GM12874 (cell line): ENCODE data around the gene TMEM243.

Experiments used
- TF ChIP-seq, protein P1 (sequence below): IDR thresholded peaks from 2 replicates; pipeline ENCODE4 v1.5.1; 2011; ENCODE audit warnings: low read depth, mild to moderate bottlenecking, control low read depth, low read length, moderate library complexity; ENCODE audit not compliant: insufficient read depth

Gene TMEM243

DNA sequence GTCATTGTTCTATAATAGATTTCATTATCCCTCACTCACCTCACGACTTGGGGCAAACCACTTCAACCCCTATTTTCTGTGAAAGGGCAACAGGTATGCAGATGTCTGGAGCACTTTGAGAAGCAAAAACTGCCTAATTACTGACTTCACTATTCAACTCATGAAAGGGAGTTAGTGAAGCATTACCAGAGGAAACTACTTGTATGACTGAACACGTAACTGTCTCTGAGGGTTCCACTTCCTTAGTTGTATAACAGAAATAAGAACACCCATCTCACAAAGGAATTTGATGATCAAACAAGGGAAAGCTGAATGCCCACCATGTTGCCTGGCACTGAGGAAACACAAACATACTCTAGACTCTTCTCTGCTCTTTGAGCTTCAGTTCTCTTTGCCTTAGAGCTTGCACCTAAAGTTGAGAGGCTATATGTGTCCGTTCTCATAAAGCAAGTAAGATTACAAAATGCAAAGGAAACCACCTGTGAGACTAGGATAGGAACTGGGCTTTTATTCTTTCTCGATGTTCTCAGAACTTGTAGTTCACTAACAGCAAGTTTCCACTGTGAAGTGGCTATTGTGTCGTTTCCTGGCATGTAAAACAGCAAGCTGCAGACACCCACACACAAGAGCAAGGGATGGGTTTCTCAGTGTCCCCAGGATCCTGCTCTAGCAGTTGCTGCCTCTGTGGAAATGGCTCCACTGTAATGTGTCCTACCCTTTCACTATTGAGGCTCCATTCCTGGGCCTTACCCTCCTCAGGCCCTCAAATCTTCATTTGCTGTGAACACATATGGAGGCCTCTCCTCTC, 2.6 kb downstream of the TMEM243 start:
- TF ChIP-seq, protein P1, sequence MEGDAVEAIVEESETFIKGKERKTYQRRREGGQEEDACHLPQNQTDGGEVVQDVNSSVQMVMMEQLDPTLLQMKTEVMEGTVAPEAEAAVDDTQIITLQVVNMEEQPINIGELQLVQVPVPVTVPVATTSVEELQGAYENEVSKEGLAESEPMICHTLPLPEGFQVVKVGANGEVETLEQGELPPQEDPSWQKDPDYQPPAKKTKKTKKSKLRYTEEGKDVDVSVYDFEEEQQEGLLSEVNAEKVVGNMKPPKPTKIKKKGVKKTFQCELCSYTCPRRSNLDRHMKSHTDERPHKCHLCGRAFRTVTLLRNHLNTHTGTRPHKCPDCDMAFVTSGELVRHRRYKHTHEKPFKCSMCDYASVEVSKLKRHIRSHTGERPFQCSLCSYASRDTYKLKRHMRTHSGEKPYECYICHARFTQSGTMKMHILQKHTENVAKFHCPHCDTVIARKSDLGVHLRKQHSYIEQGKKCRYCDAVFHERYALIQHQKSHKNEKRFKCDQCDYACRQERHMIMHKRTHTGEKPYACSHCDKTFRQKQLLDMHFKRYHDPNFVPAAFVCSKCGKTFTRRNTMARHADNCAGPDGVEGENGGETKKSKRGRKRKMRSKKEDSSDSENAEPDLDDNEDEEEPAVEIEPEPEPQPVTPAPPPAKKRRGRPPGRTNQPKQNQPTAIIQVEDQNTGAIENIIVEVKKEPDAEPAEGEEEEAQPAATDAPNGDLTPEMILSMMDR = no peak

DNA sequence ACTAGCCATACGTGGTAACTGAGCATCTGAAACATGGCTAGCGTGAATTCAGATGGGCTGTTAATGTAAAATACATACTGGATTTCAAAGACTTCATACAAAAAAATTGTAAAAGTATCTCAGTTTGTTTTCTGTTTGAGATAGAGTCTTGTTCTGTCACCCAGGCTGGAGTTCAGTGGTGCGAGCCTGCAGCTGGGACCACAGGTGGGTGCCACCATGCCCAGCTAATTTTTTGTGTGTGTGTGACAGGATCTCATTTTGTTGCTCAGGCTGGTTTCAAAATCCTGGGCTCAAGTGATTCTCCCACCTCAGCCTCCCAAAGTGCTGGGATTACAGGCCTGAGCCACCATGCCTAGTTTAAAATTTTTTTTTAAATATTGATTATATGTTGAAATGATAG, 4.5 kb downstream of the TMEM243 start:
- TF ChIP-seq, protein P1 = no peak

DNA sequence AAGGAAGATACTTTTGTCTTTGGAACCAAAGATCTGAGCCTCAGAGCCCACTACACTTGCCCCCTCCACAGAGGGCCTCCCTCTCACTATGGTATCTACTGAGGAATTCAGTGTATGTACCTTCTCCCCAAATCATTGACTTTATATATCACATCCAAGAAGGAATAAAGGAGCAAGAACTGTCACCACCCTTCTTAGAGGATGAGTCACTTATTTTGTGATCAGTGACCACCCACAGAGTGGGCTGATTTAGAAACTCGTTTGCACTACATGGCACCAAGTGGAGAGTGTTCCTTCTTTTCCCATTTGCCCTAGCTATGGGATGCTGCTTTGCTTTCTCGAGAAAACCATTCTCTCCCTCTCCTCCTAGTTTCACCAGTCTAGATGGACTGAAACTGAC, 5.7 kb downstream of the TMEM243 start:
- TF ChIP-seq, protein P1 = no peak

DNA sequence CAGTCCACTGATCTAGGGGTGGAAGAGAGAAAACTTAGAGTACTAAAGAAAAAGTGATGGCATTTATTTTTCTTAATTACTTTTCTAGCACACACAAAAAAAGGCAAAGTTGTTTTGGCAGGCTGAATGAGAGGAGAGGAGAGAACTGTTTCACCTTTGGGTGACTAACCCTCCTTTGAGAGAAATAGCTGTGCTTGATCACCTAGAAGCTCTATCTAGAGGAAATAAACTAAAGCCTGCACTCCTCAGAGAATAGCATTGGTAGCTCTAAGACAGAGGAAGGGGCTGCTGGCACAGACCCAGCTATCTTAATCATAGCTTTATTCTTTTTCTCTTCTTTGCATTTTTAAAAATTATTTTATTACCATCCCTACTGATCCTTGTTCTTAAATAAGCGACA, 6.3 kb downstream of the TMEM243 start:
- TF ChIP-seq, protein P1 = no peak

DNA sequence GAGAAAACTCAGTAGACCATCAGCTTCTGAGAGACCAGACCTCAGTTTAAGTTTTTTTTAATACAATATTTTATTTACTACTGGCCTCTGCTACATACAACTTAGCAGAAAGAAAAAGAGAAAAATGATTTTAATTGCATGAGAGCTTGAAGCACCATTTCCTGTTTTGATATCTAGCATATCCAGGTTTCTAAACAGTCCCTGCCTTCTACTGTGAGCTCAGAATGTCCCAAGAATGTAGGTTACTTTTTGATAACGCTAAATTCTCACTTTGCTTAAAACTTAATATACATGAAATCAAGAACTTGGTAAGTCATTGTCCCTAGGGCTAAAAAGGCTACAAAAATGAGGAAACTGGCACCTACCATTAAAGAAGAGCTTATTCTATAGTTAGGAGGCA, 7.0 kb downstream of the TMEM243 start:
- TF ChIP-seq, protein P1 = no peak

DNA sequence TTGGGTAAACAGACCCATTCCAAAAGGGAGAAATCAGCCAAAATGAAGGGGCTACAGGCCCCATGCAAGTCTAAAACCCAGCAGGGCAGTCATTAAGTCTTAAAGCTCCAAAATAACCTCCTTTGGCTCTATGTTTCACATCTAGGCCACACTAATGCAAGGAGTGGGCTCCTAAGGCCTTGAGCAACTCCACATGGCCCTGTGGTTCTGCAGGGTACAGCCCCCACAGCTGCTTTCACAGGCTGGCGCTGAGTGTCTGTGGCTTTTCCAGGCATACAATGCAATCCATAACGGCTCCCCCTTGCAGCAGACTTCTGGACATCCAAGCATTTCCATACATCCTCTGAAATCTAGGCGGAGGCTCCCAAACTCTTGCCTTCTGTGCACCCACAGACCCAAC, 9.0 kb downstream of the TMEM243 start:
- TF ChIP-seq, protein P1 = no peak

DNA sequence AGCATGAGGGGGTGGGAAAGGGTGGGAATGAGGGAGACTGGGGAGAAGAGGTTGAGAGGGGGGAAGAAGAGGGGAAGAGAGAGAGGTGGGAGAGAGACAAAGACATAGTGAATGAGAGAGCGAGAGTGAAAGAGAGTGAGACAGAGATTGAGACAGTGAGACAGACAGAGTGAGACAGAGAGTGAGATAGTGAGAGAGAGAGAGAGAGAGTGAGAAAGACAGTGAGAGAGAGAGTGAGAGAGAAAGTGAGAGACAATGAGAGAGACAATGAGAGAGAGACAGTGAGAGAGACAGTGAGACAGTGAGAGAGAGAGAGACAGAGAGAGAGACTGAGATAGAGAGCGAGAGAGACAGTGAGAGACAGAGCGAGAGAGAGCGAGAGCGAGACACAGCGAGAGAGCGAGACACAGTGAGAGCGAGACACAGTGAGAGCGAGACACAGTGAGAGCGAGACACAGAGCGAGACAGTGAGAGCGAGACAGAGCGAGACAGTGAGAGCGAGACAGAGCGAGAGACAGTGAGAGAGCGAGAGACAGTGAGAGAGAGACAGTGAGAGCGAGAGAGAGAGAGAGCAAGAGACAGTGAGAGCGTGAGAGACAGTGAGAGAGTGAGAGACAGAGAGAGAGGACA, 10.1 kb downstream of the TMEM243 start:
- TF ChIP-seq, protein P1 = no peak
